ENCODE results near the gene PTPRN2. TPM values are rescaled to one million over a fixed set of nuclear protein-coding genes. Genes with fewer than 3 reads are reported as not detected.

The PTPRN2 gene
- total RNA-seq, 1 experiment from 2014 or later, result 0.11 TPM

DNA sequence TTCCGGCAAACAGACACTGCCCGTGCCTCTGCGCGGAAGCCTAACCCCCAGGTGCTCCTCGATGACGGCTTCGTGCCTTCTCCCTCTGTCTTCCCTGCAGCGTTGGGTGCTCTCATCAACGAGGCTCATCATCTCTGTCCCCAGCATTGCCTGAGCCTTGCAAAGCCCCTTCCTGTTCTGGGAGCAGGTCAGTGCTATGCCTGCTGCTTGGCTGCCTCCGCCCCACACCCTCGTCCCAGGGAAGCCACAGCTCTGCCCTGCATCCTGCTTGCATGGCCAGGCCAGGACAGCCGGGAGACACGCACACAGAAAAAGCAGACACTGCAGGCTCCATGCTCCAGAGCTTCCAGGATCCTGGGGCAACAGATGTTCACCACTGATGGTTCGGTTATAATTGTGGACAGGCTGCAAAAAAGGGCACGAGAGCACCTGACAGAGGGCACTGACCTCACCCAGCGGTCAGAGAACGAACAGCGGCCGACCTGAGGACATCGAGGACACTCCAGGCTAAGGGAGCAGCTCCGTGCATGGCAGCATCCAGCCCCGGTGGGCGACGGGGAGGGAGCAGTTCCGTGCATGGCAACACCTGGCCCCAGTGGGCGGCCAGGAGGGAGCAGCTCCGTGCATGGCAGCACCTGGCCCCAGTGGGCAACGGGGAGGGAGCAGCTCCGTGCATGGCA lies 265.5 kb downstream of the PTPRN2 start:
- H3K27me3 ChIP-seq (replicated peaks; ENCODE audit: insufficient read depth, low read depth, low read length, poor library complexity), result no peaks in the 10 kb centered on the region
- peaks cover 11% of the 10 kb centered on the region for H3K9me3 ChIP-seq (ENCODE audit: low read depth, low read length, poor library complexity, severe bottlenecking)
- POLR2A ChIA-PET (ENCODE audit: low non-redundant PET), result no interaction called here
- TF ChIP-seq, protein P1, sequence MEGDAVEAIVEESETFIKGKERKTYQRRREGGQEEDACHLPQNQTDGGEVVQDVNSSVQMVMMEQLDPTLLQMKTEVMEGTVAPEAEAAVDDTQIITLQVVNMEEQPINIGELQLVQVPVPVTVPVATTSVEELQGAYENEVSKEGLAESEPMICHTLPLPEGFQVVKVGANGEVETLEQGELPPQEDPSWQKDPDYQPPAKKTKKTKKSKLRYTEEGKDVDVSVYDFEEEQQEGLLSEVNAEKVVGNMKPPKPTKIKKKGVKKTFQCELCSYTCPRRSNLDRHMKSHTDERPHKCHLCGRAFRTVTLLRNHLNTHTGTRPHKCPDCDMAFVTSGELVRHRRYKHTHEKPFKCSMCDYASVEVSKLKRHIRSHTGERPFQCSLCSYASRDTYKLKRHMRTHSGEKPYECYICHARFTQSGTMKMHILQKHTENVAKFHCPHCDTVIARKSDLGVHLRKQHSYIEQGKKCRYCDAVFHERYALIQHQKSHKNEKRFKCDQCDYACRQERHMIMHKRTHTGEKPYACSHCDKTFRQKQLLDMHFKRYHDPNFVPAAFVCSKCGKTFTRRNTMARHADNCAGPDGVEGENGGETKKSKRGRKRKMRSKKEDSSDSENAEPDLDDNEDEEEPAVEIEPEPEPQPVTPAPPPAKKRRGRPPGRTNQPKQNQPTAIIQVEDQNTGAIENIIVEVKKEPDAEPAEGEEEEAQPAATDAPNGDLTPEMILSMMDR (conservative IDR thresholded peaks at IDR 0.05; ENCODE audit: low read depth, low read length), result no peak
- DNase-seq (ENCODE audit: low spot score), result no peak
- BruUV-seq (replicated peaks), result no TSS peak
- CTCF ChIA-PET, result no interaction called here
- H3K4me1 ChIP-seq (ENCODE audit: insufficient read depth, low read length, poor library complexity, severe bottlenecking), result no peaks in the 10 kb centered on the region
- intact Hi-C loops (cut with micrococcal nuclease; ENCODE audit: unreplicated experiment), result no loop called here
- H3K4me3 ChIP-seq (ENCODE audit: low read depth, low read length, poor library complexity, severe bottlenecking), result no peak overlapping the region
- H3K36me3 ChIP-seq (ENCODE audit: insufficient read depth, low read length, poor library complexity, severe bottlenecking), result no peaks in the 10 kb centered on the region
- H3K27ac ChIP-seq (ENCODE audit: low read depth, low read length, poor library complexity, severe bottlenecking), result no peak overlapping the region

DNA sequence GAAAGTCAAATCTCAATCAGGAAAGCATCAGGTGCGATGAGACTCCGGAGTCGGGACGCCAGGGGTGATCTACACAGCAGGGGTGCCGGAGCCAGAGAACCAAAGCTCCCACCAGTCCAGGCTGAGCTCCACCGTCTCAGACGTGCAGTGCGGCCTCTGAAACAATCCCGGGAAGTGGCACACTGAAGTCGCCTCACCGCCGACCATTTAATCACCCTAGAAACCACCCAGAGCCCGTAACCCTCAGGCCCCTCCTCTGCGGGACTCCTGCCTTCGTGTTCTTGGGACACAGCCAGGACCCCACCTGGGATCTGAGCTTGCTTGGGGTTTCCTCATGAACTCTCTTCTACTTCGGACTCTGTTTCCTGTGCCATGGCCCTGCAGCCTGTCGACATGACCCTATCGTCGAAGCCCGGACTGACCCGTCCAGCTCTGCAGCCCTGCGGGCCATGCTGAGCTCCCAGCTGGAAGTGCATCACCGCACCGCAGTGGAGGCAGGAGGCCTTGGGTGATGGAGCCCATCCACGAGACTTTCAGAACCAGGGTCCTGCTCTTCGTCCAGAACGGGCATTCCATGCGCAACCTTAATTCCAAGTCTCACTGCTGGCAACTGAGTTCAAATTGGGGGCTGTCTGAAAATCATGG lies 266.4 kb downstream of the PTPRN2 start:
- no peak for TF ChIP-seq EZH2 (IDR thresholded peaks at IDR 0.05; ENCODE audit: borderline replicate concordance, low read depth, low read length, poor library complexity, severe bottlenecking)
- TF ChIP-seq, protein P1 (conservative IDR thresholded peaks at IDR 0.05; ENCODE audit: low read depth, low read length), result no peak
- H3K4me3 ChIP-seq (ENCODE audit: low read depth, low read length, poor library complexity, severe bottlenecking), result no peak overlapping the region
- peaks cover 2% of the 10 kb centered on the region for H3K9me3 ChIP-seq (ENCODE audit: low read depth, low read length, poor library complexity, severe bottlenecking)
- H3K36me3 ChIP-seq (ENCODE audit: insufficient read depth, low read length, poor library complexity, severe bottlenecking), result no peaks in the 10 kb centered on the region
- intact Hi-C loops (cut with micrococcal nuclease; ENCODE audit: unreplicated experiment), result no loop called here
- no peak for DNase-seq (ENCODE audit: low spot score)
- no peak overlapping the region for H3K27ac ChIP-seq (ENCODE audit: low read depth, low read length, poor library complexity, severe bottlenecking)
- ChIA-PET CTCF (no interaction called here), POLR2A (ENCODE audit: low non-redundant PET) (no interaction called here)
- no peaks in the 10 kb centered on the region for H3K27me3 ChIP-seq (replicated peaks; ENCODE audit: insufficient read depth, low read depth, low read length, poor library complexity)
- H3K4me1 ChIP-seq (ENCODE audit: insufficient read depth, low read length, poor library complexity, severe bottlenecking), result no peaks in the 10 kb centered on the region
- BruUV-seq (replicated peaks), result no TSS peak

DNA sequence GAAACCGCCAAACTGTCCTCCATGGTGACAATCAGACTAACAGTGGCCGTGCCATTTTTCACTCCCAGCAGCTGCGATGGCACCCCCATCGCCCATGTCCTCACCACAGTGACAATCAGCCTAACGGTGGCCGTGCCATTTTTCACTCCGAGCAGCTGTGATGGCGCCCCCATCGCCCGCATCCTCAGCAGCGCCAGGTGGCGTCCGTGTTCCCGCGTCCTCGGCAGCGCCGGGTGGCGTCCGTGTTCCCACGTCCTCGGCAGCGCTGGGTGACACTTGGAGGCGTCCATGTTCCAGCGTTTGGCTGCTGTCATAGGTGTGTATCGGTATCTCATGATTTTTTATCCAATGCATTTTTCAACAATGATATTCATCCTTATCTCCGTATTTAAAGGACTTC lies 267.3 kb downstream of the PTPRN2 start:
- ChIA-PET CTCF (no interaction called here), POLR2A (ENCODE audit: low non-redundant PET) (no interaction called here)
- no peak overlapping the region for H3K4me3 ChIP-seq (ENCODE audit: low read depth, low read length, poor library complexity, severe bottlenecking)
- no peaks in the 10 kb centered on the region for H3K9me3 ChIP-seq (ENCODE audit: low read depth, low read length, poor library complexity, severe bottlenecking)
- H3K27me3 ChIP-seq (replicated peaks; ENCODE audit: insufficient read depth, low read depth, low read length, poor library complexity), result no peaks in the 10 kb centered on the region
- no peaks in the 10 kb centered on the region for H3K4me1 ChIP-seq (ENCODE audit: insufficient read depth, low read length, poor library complexity, severe bottlenecking)
- no TSS peak for BruUV-seq (replicated peaks)
- DNase-seq (ENCODE audit: low spot score), result no peak
- H3K36me3 ChIP-seq (ENCODE audit: insufficient read depth, low read length, poor library complexity, severe bottlenecking), result no peaks in the 10 kb centered on the region
- no peak overlapping the region for H3K27ac ChIP-seq (ENCODE audit: low read depth, low read length, poor library complexity, severe bottlenecking)
- intact Hi-C loops (cut with micrococcal nuclease; ENCODE audit: unreplicated experiment), result no loop called here
- TF ChIP-seq, protein P1 (conservative IDR thresholded peaks at IDR 0.05; ENCODE audit: low read depth, low read length), result no peak
- TF ChIP-seq EZH2 (IDR thresholded peaks at IDR 0.05; ENCODE audit: borderline replicate concordance, low read depth, low read length, poor library complexity, severe bottlenecking), result no peak

Data from A673 (cell line).